GM23338 (cell line): ENCODE measurements around the gene TRIOBP. TPM values are rescaled to one million over a fixed set of nuclear protein-coding genes. Genes with fewer than 3 reads are reported as not detected.

Experiments
- ATAC-seq: fragments of 200-7000 bp; cut with Tn5 transposase; 3 replicates; pipeline ENCODE4 v1.9.1; 2020
- DNase-seq: peaks from one replicate; pipeline ENCODE4 v3.0.0-alpha.2; 2015; ENCODE audit warnings: low spot score
- H2AFZ ChIP-seq: fragments of 200-600 bp; sonication (generic); 2 replicates; pipeline ENCODE4 v1.8.0; 2016; ENCODE audit warnings: antibody characterized with exemption, mild to moderate bottlenecking, moderate library complexity
- H3F3A ChIP-seq: fragments of 200-600 bp; sonication (generic); replicated peaks from 2 replicates; pipeline ENCODE4 v1.8.0; 2017; ENCODE audit warnings: antibody characterized with exemption, mixed run types, low read depth
- H3K27ac ChIP-seq: fragments of 200-600 bp; sonication (generic); 2 replicates; pipeline ENCODE4 v1.6.1; 2016; ENCODE audit warnings: low read depth
- H3K27me3 ChIP-seq: fragments of 200-600 bp; sonication (generic); 2 replicates; pipeline ENCODE4 v1.8.0; 2016; ENCODE audit warnings: mild to moderate bottlenecking, mixed run types, moderate library complexity; ENCODE audit not compliant: insufficient read depth
- H3K36me3 ChIP-seq: fragments of 200-600 bp; sonication (generic); 2 replicates; pipeline ENCODE4 v1.8.0; 2016; ENCODE audit warnings: mild to moderate bottlenecking; ENCODE audit not compliant: insufficient read depth
- H3K4me1 ChIP-seq: fragments of 200-600 bp; sonication (generic); 2 replicates; pipeline ENCODE4 v1.8.0; 2016; ENCODE audit warnings: mild to moderate bottlenecking, moderate library complexity; ENCODE audit not compliant: insufficient read depth
- H3K4me2 ChIP-seq: fragments of 200-600 bp; sonication (generic); 2 replicates; pipeline ENCODE4 v1.7.1; 2017; ENCODE audit warnings: mixed run types
- H3K4me3 ChIP-seq: fragments of 200-600 bp; sonication (generic); 2 replicates; pipeline ENCODE4 v1.6.1; 2016; ENCODE audit warnings: mixed run types
- H3K79me2 ChIP-seq: fragments of 200-600 bp; sonication (generic); replicated peaks from 2 replicates; pipeline ENCODE4 v1.8.0; 2017; ENCODE audit warnings: mild to moderate bottlenecking; ENCODE audit not compliant: insufficient read depth
- H3K9me2 ChIP-seq: fragments of 200-600 bp; sonication (generic); 2 replicates; pipeline ENCODE4 v1.8.0; 2017; ENCODE audit not compliant: insufficient read depth
- H4K20me1 ChIP-seq: fragments of 200-600 bp; sonication (generic); replicated peaks from 2 replicates; pipeline ENCODE4 v1.8.0; 2017; ENCODE audit warnings: mild to moderate bottlenecking; ENCODE audit not compliant: insufficient read depth
- H3K27ac Mint-ChIP-seq: 2 replicates; pipeline ENCODE4 v1.8.0; 2020; ENCODE audit warnings: inconsistent platforms, mild to moderate bottlenecking, moderate library complexity, mixed read lengths
- H3K27me3 Mint-ChIP-seq: 3 replicates; pipeline ENCODE4 v1.8.0; 2022; ENCODE audit warnings: low read depth, mild to moderate bottlenecking, moderate library complexity, mixed read lengths, inconsistent platforms; ENCODE audit not compliant: insufficient read depth, poor library complexity
- H3K36me3 Mint-ChIP-seq: 3 replicates; pipeline ENCODE4 v1.8.0; 2021; ENCODE audit warnings: low read depth, mild to moderate bottlenecking, inconsistent platforms, moderate library complexity, mixed read lengths
- H3K4me1 Mint-ChIP-seq: 3 replicates; pipeline ENCODE4 v1.8.0; 2020; ENCODE audit warnings: mild to moderate bottlenecking, inconsistent platforms, mixed read lengths
- H3K4me3 Mint-ChIP-seq: 3 replicates; pipeline ENCODE4 v1.8.0; 2021; ENCODE audit warnings: moderate library complexity, mild to moderate bottlenecking, inconsistent platforms, mixed read lengths
- H3K9me3 Mint-ChIP-seq: 3 replicates; pipeline ENCODE4 v1.8.0; 2020; ENCODE audit warnings: moderate library complexity, mild to moderate bottlenecking, inconsistent platforms, mixed read lengths
- CREB1 ChIP-seq: fragments of 250-450 bp; sonication (Bioruptor Pico); IDR thresholded peaks from 2 replicates; pipeline ENCODE4 v1.5.0; 2020; ENCODE audit warnings: low read depth, mild to moderate bottlenecking, moderate library complexity
- CTCF ChIP-seq, 2 experiments: fragments of 200-600 bp in 1 of 2; sonication (generic) in 1 of 2; conservative IDR thresholded peaks; 2 replicates each; pipeline versions ENCODE4 v1.5.1 to v1.6.1; 2016 to 2017; ENCODE audit warnings: antibody characterized with exemption in 2 of 2, low read depth in 2 of 2, mild to moderate bottlenecking in 2 of 2, moderate library complexity in 1 of 2
- ETS1 ChIP-seq: IDR thresholded peaks from 2 replicates; pipeline ENCODE4 v1.6.1; 2016; ENCODE audit warnings: antibody characterized with exemption
- EZH2 ChIP-seq: fragments of 200-600 bp; sonication (generic); IDR thresholded peaks from one replicate; pipeline ENCODE4 v1.8.0; 2017; ENCODE audit warnings: antibody characterized with exemption, mild to moderate bottlenecking, low read depth; ENCODE audit not compliant: unreplicated experiment
- EZH2phosphoT487 ChIP-seq: fragments of 200-600 bp; sonication (generic); IDR thresholded peaks from one replicate; pipeline ENCODE4 v1.8.1; 2018; ENCODE audit warnings: antibody characterized with exemption; ENCODE audit not compliant: unreplicated experiment
- JUNB ChIP-seq: IDR thresholded peaks from one replicate; pipeline ENCODE4 v1.6.1; 2016; ENCODE audit warnings: antibody characterized with exemption; ENCODE audit not compliant: unreplicated experiment
- NANOG ChIP-seq: IDR thresholded peaks from 2 replicates; pipeline ENCODE4 v1.6.1; 2016; ENCODE audit warnings: antibody characterized with exemption, borderline replicate concordance
- POLR2AphosphoS5 ChIP-seq: IDR thresholded peaks from 2 replicates; pipeline ENCODE4 v1.6.1; 2016; ENCODE audit warnings: antibody characterized with exemption, low read depth
- STAT1 ChIP-seq: IDR thresholded peaks from one replicate; pipeline ENCODE4 v1.6.1; 2016; ENCODE audit warnings: antibody characterized with exemption; ENCODE audit not compliant: unreplicated experiment
- ZNF114 ChIP-seq: fragments of 250-450 bp; sonication (Bioruptor Pico); IDR thresholded peaks from 2 replicates; pipeline ENCODE4 v1.5.0; 2020; ENCODE audit warnings: mild to moderate bottlenecking, moderate library complexity
- ZNF331 ChIP-seq: fragments of 250-450 bp; sonication (Bioruptor Pico); IDR thresholded peaks from 2 replicates; pipeline ENCODE4 v1.5.0; 2020; ENCODE audit warnings: low read depth, mild to moderate bottlenecking, moderate library complexity
- polyA plus RNA-seq: library from polyadenylated mRNA; unstranded; fragments of >200 nt; fragmentation: Nextera tagmentation; extraction: Ambion mirVana; gene quantifications from 2 replicates; pipeline ENCODE4 v1.2.1, GENCODE V29; 2016
- total RNA-seq: library from RNA; depleted of rRNA; stranded (reverse); fragments of >200 nt; shearing (Covaris generic); gene quantifications from 2 replicates; pipeline ENCODE4 v1.2.3, GENCODE V29; 2014
- TF ChIP-seq, protein P1 (sequence below): fragments of 250-450 bp; sonication (Bioruptor Pico); IDR thresholded peaks from 2 replicates; pipeline ENCODE4 v1.5.0; 2020; ENCODE audit warnings: mild to moderate bottlenecking, moderate library complexity
- TF ChIP-seq, protein P2 (sequence below): IDR thresholded peaks from one replicate; pipeline ENCODE4 v1.6.1; 2018; ENCODE audit warnings: antibody characterized with exemption; ENCODE audit not compliant: unreplicated experiment

Gene TRIOBP
- total and polyA plus RNA-seq, 2 experiments from 2014 or later: 21.4 to 48.4 TPM

GRCh38 chr22:37769056-37769455 lies 72.2 kb downstream of the TRIOBP start:
- no peak overlapping the region for H3K27ac Mint-ChIP-seq

More at GRCh38 chr22:37769056-37769455, 72.2 kb downstream of the TRIOBP start:
- H3K36me3 Mint-ChIP-seq: peaks cover 29% of the 10 kb centered on the region
- TF ChIP-seq CREB1: no peak
- TF ChIP-seq NANOG: no peak
- TF ChIP-seq EZH2: no peak
- TF ChIP-seq JUNB: no peak
- TF ChIP-seq POLR2AphosphoS5: no peak
- TF ChIP-seq, protein P1, sequence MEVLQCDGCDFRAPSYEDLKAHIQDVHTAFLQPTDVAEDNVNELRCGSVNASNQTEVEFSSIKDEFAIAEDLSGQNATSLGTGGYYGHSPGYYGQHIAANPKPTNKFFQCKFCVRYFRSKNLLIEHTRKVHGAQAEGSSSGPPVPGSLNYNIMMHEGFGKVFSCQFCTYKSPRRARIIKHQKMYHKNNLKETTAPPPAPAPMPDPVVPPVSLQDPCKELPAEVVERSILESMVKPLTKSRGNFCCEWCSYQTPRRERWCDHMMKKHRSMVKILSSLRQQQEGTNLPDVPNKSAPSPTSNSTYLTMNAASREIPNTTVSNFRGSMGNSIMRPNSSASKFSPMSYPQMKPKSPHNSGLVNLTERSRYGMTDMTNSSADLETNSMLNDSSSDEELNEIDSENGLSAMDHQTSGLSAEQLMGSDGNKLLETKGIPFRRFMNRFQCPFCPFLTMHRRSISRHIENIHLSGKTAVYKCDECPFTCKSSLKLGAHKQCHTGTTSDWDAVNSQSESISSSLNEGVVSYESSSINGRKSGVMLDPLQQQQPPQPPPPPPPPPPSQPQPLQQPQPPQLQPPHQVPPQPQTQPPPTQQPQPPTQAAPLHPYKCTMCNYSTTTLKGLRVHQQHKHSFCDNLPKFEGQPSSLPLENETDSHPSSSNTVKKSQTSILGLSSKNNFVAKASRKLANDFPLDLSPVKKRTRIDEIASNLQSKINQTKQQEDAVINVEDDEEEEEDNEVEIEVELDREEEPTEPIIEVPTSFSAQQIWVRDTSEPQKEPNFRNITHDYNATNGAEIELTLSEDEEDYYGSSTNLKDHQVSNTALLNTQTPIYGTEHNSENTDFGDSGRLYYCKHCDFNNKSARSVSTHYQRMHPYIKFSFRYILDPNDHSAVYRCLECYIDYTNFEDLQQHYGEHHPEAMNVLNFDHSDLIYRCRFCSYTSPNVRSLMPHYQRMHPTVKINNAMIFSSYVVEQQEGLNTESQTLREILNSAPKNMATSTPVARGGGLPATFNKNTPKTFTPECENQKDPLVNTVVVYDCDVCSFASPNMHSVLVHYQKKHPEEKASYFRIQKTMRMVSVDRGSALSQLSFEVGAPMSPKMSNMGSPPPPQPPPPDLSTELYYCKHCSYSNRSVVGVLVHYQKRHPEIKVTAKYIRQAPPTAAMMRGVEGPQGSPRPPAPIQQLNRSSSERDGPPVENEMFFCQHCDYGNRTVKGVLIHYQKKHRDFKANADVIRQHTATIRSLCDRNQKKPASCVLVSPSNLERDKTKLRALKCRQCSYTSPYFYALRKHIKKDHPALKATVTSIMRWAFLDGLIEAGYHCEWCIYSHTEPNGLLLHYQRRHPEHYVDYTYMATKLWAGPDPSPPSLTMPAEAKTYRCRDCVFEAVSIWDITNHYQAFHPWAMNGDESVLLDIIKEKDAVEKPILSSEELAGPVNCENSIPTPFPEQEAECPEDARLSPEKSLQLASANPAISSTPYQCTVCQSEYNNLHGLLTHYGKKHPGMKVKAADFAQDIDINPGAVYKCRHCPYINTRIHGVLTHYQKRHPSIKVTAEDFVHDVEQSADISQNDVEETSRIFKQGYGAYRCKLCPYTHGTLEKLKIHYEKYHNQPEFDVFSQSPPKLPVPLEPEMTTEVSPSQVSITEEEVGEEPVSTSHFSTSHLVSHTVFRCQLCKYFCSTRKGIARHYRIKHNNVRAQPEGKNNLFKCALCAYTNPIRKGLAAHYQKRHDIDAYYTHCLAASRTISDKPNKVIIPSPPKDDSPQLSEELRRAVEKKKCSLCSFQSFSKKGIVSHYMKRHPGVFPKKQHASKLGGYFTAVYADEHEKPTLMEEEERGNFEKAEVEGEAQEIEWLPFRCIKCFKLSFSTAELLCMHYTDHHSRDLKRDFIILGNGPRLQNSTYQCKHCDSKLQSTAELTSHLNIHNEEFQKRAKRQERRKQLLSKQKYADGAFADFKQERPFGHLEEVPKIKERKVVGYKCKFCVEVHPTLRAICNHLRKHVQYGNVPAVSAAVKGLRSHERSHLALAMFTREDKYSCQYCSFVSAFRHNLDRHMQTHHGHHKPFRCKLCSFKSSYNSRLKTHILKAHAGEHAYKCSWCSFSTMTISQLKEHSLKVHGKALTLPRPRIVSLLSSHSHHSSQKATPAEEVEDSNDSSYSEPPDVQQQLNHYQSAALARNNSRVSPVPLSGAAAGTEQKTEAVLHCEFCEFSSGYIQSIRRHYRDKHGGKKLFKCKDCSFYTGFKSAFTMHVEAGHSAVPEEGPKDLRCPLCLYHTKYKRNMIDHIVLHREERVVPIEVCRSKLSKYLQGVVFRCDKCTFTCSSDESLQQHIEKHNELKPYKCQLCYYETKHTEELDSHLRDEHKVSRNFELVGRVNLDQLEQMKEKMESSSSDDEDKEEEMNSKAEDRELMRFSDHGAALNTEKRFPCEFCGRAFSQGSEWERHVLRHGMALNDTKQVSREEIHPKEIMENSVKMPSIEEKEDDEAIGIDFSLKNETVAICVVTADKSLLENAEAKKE (CRISPR knock-in tag): no peak
- no peak for TF ChIP-seq ETS1
- no peak for TF ChIP-seq CTCF (conservative IDR thresholded peaks at IDR 0.05; ENCODE audit: low read depth in 2 of 2)
- no peak for TF ChIP-seq STAT1
- TF ChIP-seq EZH2phosphoT487: no peak
- TF ChIP-seq ZNF114 (CRISPR knock-in tag): no peak
- TF ChIP-seq, protein P2, sequence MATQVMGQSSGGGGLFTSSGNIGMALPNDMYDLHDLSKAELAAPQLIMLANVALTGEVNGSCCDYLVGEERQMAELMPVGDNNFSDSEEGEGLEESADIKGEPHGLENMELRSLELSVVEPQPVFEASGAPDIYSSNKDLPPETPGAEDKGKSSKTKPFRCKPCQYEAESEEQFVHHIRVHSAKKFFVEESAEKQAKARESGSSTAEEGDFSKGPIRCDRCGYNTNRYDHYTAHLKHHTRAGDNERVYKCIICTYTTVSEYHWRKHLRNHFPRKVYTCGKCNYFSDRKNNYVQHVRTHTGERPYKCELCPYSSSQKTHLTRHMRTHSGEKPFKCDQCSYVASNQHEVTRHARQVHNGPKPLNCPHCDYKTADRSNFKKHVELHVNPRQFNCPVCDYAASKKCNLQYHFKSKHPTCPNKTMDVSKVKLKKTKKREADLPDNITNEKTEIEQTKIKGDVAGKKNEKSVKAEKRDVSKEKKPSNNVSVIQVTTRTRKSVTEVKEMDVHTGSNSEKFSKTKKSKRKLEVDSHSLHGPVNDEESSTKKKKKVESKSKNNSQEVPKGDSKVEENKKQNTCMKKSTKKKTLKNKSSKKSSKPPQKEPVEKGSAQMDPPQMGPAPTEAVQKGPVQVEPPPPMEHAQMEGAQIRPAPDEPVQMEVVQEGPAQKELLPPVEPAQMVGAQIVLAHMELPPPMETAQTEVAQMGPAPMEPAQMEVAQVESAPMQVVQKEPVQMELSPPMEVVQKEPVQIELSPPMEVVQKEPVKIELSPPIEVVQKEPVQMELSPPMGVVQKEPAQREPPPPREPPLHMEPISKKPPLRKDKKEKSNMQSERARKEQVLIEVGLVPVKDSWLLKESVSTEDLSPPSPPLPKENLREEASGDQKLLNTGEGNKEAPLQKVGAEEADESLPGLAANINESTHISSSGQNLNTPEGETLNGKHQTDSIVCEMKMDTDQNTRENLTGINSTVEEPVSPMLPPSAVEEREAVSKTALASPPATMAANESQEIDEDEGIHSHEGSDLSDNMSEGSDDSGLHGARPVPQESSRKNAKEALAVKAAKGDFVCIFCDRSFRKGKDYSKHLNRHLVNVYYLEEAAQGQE: no peak
- TF ChIP-seq ZNF331: no peak
- no peak for DNase-seq
- no peak overlapping the region for H3K4me3 ChIP-seq
- no peaks in the 10 kb centered on the region for H3K36me3 ChIP-seq
- H3K4me1 ChIP-seq: no peaks in the 10 kb centered on the region
- H4K20me1 ChIP-seq: no peaks in the 10 kb centered on the region
- H3F3A ChIP-seq: no peaks in the 10 kb centered on the region
- ATAC-seq: no peak; the same call in 2 of the 3 replicates
- no peak overlapping the region for H3K4me2 ChIP-seq
- H3K9me3 Mint-ChIP-seq: peaks cover 3% of the 10 kb centered on the region; the same call in 1 of the 3 replicates
- no peaks in the 10 kb centered on the region for H3K9me2 ChIP-seq
- no peaks in the 10 kb centered on the region for H3K27me3 ChIP-seq
- no peaks in the 10 kb centered on the region for H3K79me2 ChIP-seq
- H3K27me3 Mint-ChIP-seq: peaks cover 1% of the 10 kb centered on the region
- no peak overlapping the region for H3K27ac ChIP-seq
- no peak overlapping the region for H3K4me3 Mint-ChIP-seq
- H2AFZ ChIP-seq: no peak overlapping the region
- no peaks in the 10 kb centered on the region for H3K4me1 Mint-ChIP-seq
